ENCODE results near the gene TSPAN14.

TSPAN14 gene

DNA sequence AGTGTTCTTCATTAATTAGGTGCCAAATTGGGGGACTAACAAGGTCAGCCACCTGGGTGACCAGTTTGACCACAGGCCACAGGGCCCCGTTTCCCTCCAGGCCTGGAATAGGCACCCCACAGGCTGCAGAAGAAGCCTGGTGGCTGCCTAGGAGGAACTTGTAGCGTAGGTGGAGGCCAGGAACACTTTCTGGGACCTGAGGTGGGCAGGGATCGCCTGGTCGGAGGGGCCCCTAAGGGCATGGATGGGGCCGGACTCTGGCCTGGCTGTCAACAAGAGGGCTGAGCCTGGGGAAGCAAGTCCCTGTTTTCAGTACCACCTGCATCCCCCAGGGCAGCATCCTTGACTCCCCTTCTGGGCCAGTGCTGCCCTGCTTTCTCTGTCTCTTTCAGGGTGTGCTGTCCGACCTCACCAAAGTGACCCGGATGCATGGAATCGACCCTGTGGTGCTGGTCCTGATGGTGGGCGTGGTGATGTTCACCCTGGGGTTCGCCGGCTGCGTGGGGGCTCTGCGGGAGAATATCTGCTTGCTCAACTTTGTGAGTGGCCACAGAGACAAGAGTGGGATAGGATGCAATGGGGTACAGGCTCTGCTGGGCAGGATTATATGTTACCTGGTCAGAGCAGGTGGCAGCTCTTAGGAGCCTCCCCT, 52.9 kb downstream of the TSPAN14 start:
- no peak for DNase-seq (ENCODE audit: low spot score)
- in situ Hi-C loops (cut with MboI; ENCODE audit: low sequenced_read_pairs, unreplicated experiment): loop anchor here (10.0 kb wide), 1 partner anchor 122 kb away; no protein-coding TSS in a partner anchor
- TF ChIP-seq, protein P1, sequence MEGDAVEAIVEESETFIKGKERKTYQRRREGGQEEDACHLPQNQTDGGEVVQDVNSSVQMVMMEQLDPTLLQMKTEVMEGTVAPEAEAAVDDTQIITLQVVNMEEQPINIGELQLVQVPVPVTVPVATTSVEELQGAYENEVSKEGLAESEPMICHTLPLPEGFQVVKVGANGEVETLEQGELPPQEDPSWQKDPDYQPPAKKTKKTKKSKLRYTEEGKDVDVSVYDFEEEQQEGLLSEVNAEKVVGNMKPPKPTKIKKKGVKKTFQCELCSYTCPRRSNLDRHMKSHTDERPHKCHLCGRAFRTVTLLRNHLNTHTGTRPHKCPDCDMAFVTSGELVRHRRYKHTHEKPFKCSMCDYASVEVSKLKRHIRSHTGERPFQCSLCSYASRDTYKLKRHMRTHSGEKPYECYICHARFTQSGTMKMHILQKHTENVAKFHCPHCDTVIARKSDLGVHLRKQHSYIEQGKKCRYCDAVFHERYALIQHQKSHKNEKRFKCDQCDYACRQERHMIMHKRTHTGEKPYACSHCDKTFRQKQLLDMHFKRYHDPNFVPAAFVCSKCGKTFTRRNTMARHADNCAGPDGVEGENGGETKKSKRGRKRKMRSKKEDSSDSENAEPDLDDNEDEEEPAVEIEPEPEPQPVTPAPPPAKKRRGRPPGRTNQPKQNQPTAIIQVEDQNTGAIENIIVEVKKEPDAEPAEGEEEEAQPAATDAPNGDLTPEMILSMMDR (IDR thresholded peaks at IDR 0.05; ENCODE audit: borderline replicate concordance, control extremely low read depth, extremely low read depth, insufficient read depth, missing control alignments): no peak

DNA sequence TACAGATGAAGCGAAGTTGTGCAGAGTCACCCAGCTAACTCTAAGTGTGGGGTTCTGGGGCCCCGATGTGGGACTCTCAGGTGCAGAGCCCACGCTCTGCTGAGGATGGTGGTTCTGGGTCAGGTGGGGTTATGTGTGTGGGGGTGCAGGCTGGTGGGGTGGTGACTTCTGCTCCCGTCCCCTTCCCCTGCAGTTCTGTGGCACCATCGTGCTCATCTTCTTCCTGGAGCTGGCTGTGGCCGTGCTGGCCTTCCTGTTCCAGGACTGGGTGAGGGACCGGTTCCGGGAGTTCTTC, 54.9 kb downstream of the TSPAN14 start:
- TF ChIP-seq, protein P1 (IDR thresholded peaks at IDR 0.05; ENCODE audit: borderline replicate concordance, control extremely low read depth, extremely low read depth, insufficient read depth, missing control alignments): no peak
- DNase-seq (ENCODE audit: low spot score): no peak
- in situ Hi-C loops (cut with MboI; ENCODE audit: low sequenced_read_pairs, unreplicated experiment): loop anchor here (10.0 kb wide), 1 partner anchor 124 kb away; no protein-coding TSS in a partner anchor

DNA sequence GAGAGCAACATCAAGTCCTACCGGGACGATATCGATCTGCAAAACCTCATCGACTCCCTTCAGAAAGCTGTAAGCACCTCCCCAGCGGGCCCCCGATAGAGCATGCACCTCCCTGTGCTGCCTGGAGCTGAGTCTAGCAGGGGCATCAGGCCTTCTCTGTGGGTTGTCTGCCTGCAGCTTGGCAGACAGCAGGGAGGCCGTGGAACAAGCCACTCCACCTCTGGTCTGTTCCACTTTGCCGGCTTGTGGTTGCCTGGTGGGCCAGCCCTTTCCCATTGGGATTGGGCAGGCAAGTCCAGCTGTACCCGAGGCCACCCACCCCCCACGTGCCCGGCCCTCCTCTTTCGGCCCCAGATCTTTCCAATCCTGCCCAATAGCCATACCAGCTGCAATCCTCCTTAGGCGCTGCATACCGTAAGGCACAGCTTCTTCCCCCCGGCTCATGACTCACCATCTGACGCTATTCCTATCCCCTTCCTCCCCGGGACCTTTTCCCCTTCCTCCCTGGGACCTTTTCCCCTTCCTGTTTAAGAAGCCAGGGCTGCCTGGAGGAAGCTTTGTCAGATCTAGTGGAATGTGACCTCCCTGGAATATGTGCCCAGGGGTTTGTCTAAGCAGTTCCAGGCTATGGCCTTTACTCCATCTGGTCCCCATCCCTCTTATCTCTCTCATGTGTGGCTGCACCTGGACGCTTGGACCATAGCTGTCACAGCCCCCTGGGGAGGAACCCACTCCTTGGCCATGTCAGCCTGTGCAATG, 55.5 kb downstream of the TSPAN14 start:
- DNase-seq (ENCODE audit: low spot score): no peak
- in situ Hi-C loops (cut with MboI; ENCODE audit: low sequenced_read_pairs, unreplicated experiment): loop anchor here (10.0 kb wide), 1 partner anchor 125 kb away; no protein-coding TSS in a partner anchor
- TF ChIP-seq, protein P1 (IDR thresholded peaks at IDR 0.05; ENCODE audit: borderline replicate concordance, control extremely low read depth, extremely low read depth, insufficient read depth, missing control alignments): no peak

DNA sequence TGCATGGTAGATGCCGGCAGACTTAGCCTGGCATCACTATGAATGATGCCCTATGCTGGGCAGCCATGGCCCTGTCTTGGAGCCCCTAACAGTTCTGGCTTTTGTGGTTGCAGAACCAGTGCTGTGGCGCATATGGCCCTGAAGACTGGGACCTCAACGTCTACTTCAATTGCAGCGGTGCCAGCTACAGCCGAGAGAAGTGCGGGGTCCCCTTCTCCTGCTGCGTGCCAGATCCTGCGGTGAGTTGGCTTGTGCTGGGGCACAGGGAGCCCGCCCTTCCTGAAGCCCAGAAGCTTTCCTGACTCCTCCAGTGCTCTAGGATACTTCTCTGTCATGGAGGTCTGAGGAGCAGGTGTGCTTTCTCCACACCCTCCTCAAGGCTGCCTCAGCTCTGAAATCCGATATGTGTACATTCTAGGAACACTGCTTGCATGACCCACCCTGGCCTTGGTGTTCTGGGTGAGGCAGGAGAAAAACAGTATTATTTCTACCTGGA, 58.0 kb downstream of the TSPAN14 start:
- in situ Hi-C loops (cut with MboI; ENCODE audit: low sequenced_read_pairs, unreplicated experiment): no loop called here
- DNase-seq (ENCODE audit: low spot score): no peak
- TF ChIP-seq, protein P1 (IDR thresholded peaks at IDR 0.05; ENCODE audit: borderline replicate concordance, control extremely low read depth, extremely low read depth, insufficient read depth, missing control alignments): no peak

DNA sequence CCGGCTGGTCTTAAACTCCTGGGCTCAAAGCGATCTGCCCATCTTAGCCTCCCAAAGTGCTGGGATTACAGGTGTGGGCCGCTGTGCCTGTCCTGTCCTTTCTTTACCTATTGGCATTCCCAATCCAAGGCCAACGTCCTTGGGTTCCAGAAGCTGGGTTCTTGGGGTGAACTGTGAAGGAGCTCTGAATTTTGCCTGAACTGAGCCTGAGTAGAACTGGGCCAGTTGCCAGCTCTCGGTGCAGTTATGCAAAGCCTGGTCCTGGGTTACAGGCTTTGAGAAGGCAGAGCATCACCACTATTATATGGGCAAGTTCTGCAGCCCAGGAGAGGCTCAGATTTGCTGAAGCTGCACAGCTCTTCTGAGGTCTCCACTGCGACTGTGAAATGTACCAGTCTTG, 59.0 kb downstream of the TSPAN14 start:
- TF ChIP-seq, protein P1 (IDR thresholded peaks at IDR 0.05; ENCODE audit: borderline replicate concordance, control extremely low read depth, extremely low read depth, insufficient read depth, missing control alignments): no peak
- DNase-seq (ENCODE audit: low spot score): no peak
- in situ Hi-C loops (cut with MboI; ENCODE audit: low sequenced_read_pairs, unreplicated experiment): no loop called here

DNA sequence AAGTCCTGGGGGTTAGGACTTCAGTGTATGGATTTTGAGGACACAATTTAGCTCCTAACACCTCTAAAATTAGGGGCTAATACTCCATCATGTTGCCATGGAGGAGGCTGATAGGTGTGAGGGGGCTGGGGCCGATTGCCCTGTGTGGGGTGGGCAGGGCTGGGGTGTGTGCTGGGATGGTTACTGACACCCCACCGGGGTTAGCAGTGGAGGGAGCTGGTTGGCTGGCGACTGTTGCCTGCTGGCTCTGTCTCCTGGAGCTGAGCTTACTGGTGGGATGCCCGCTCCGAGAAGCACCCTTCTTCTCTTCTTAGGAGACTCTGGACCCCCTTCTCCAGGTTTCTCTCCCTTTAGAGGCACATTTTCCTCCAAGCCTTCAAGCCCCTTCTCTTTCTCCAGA, 61.4 kb downstream of the TSPAN14 start:
- TF ChIP-seq, protein P1 (IDR thresholded peaks at IDR 0.05; ENCODE audit: borderline replicate concordance, control extremely low read depth, extremely low read depth, insufficient read depth, missing control alignments): no peak
- DNase-seq (ENCODE audit: low spot score): no peak
- in situ Hi-C loops (cut with MboI; ENCODE audit: low sequenced_read_pairs, unreplicated experiment): no loop called here

All from GM13976 (cell line).